HCT116 (cell line): ENCODE measurements around the gene CRY2. TPM values are rescaled to one million over a fixed set of nuclear protein-coding genes. Genes with fewer than 3 reads are reported as not detected.

Experiments
- ATAC-seq: fragments of 200-7000 bp; cut with Tn5 transposase; 2 replicates; pipeline ENCODE4 v1.9.1; 2020; ENCODE audit warnings: mild to moderate bottlenecking, moderate library complexity
- BruUV-seq: library from RNA; stranded (reverse); fragments of 400-500 nt; replicated peaks from 2 replicates; lab custom pipeline; 2021; lab: Mats Ljungman, UMichigan
- CTCF ChIA-PET: fragments of 300-600 bp; sonication (Branson Sonifier 250); formaldehyde crosslinking; loops from one replicate; lab custom pipeline; 2021; ENCODE audit warnings: antibody characterized with exemption; lab: Charles Lee
- POLR2A ChIA-PET: fragments of 300-600, 350-600 bp; sonication (Branson Sonifier 250); formaldehyde crosslinking; loops from one replicate; lab custom pipeline; 2021; ENCODE audit warnings: antibody characterized with exemption; lab: Charles Lee
- RAD21 ChIA-PET, 2 experiments: fragments of 300-600 bp; sonication (Branson Sonifier 250); formaldehyde crosslinking; loops; one replicate each; lab custom pipeline; 2023; ENCODE audit warnings: low total read pairs in 2 of 2; ENCODE audit not compliant: uncharacterized antibody in 2 of 2, unreplicated experiment in 2 of 2, low non-redundant PET in 1 of 2; lab: Charles Lee
- DNase-seq: peaks from one replicate; pipeline ENCODE4 v3.0.0-alpha.2; 2010; ENCODE audit warnings: low read depth, low spot score
- H2AFZ ChIP-seq: fragments of 200-600 bp; shearing (Covaris generic), sonication (generic); 2 replicates; pipeline ENCODE4 v1.6.1; 2017; ENCODE audit warnings: low read depth, mixed run types, mixed read lengths, antibody characterized with exemption, low read length; ENCODE audit not compliant: poor library complexity, severe bottlenecking
- H3K27ac ChIP-seq: 2 replicates; pipeline ENCODE4 v1.5.1; 2012; ENCODE audit warnings: low read depth, low read length
- H3K27me3 ChIP-seq: fragments of 200-600 bp; sonication (generic); 2 replicates; pipeline ENCODE4 v1.6.1; 2016; ENCODE audit warnings: mixed run types, low read length, mixed read lengths; ENCODE audit not compliant: insufficient read depth
- H3K36me3 ChIP-seq, 2 experiments: fragments of 200-500 bp in 1 of 2; fragments of 200-600 bp in 1 of 2; sonication (Bioruptor generic) in 1 of 2; sonication (generic) in 1 of 2; 2 replicates each; pipeline versions ENCODE4 v1.5.1 to v1.6.1; 2014 to 2016; ENCODE audit warnings: low read length in 2 of 2, inconsistent platforms in 1 of 2, mixed read lengths in 1 of 2, mixed run types in 1 of 2; ENCODE audit not compliant: insufficient read depth in 2 of 2, control insufficient read depth in 1 of 2
- H3K4me1 ChIP-seq, 2 experiments: fragments of 200-600 bp in 1 of 2; sonication (generic) in 1 of 2; 2 replicates each; pipeline versions ENCODE4 v1.5.1 to v1.6.1; 2012 to 2017; ENCODE audit warnings: low read length in 2 of 2, inconsistent platforms in 1 of 2, mild to moderate bottlenecking in 1 of 2, mixed read lengths in 1 of 2, mixed run types in 1 of 2, moderate library complexity in 1 of 2; ENCODE audit not compliant: insufficient read depth in 2 of 2, control insufficient read depth in 1 of 2
- H3K4me2 ChIP-seq: fragments of 200-600 bp; sonication (generic); 2 replicates; pipeline ENCODE4 v1.6.1; 2017; ENCODE audit warnings: mixed run types, low read length, mixed read lengths
- H3K4me3 ChIP-seq, 2 experiments: fragments of 200-600 bp in 1 of 2; sonication (generic) in 1 of 2; replicated peaks in 1 of 2; 2 replicates each; pipeline ENCODE4 v1.5.1; 2011 to 2016; ENCODE audit warnings: low read length in 2 of 2, control low read depth in 1 of 2, low read depth in 1 of 2, mild to moderate bottlenecking in 1 of 2, mixed read lengths in 1 of 2, mixed run types in 1 of 2
- H3K79me2 ChIP-seq: fragments of 200-600 bp; sonication (generic); 2 replicates; pipeline ENCODE4 v1.6.1; 2017; ENCODE audit warnings: mild to moderate bottlenecking, mixed run types, low read length, moderate library complexity, mixed read lengths; ENCODE audit not compliant: insufficient read depth
- H3K9ac ChIP-seq: fragments of 200-600 bp; sonication (generic); 2 replicates; pipeline ENCODE4 v1.6.1; 2016; ENCODE audit warnings: low read length, mixed read lengths
- H3K9me2 ChIP-seq: fragments of 200-600 bp; sonication (generic), shearing (Covaris generic); 2 replicates; pipeline ENCODE4 v1.6.1; 2017; ENCODE audit warnings: mixed run types, mild to moderate bottlenecking, moderate library complexity; ENCODE audit not compliant: insufficient read depth
- H3K9me3 ChIP-seq, 2 experiments: fragments of 200-500 bp in 1 of 2; fragments of 200-600 bp in 1 of 2; sonication (Bioruptor generic) in 1 of 2; sonication (generic) in 1 of 2; 2 replicates each; pipeline ENCODE4 v1.6.1; 2014 to 2017; ENCODE audit warnings: low read length in 2 of 2, mixed read lengths in 2 of 2, inconsistent platforms in 1 of 2, low read depth in 1 of 2, mild to moderate bottlenecking in 1 of 2, mixed run types in 1 of 2, moderate library complexity in 1 of 2; ENCODE audit not compliant: control insufficient read depth in 1 of 2, insufficient read depth in 1 of 2
- H4K20me1 ChIP-seq: fragments of 200-600 bp; sonication (generic), shearing (Covaris generic); 2 replicates; pipeline ENCODE4 v1.6.1; 2017; ENCODE audit warnings: mixed run types, mild to moderate bottlenecking, moderate library complexity; ENCODE audit not compliant: insufficient read depth
- CEBPB ChIP-seq: IDR thresholded peaks from 2 replicates; pipeline ENCODE4 v1.6.1; 2012; ENCODE audit warnings: low read depth
- EGR1 ChIP-seq: IDR thresholded peaks from 2 replicates; pipeline ENCODE4 v1.6.1; 2012; ENCODE audit warnings: low read depth
- ELF1 ChIP-seq: IDR thresholded peaks from 2 replicates; pipeline ENCODE4 v1.6.1; 2012; ENCODE audit warnings: low read depth, borderline replicate concordance
- FOSL1 ChIP-seq: IDR thresholded peaks from 2 replicates; pipeline ENCODE4 v1.6.1; 2012; ENCODE audit warnings: low read depth
- JUND ChIP-seq: IDR thresholded peaks from 2 replicates; pipeline ENCODE4 v1.6.1; 2012
- RAD21 ChIP-seq: IDR thresholded peaks from 2 replicates; pipeline ENCODE4 v1.6.1; 2012; ENCODE audit warnings: low read depth, mild to moderate bottlenecking
- TCF7L2 ChIP-seq: IDR thresholded peaks from 2 replicates; pipeline ENCODE4 v1.7.0; 2011; ENCODE audit warnings: borderline replicate concordance, inconsistent platforms; ENCODE audit not compliant: insufficient read depth, insufficient read length; ENCODE audit errors: extremely low read depth
- YY1 ChIP-seq: IDR thresholded peaks from 2 replicates; pipeline ENCODE4 v1.6.1; 2011; ENCODE audit warnings: low read length, low read depth, moderate library complexity, mild to moderate bottlenecking; ENCODE audit not compliant: insufficient replicate concordance; ENCODE audit errors: extremely low read depth
- intact Hi-C: fragments of 100-400 bp; cut with micrococcal nuclease; formaldehyde crosslinking; loops from 2 replicates; pipeline ENCODE4 v1.10.0; 2022
- total RNA-seq: library from RNA; stranded (reverse); gene quantifications from one replicate; pipeline ENCODE4 v1.2.1, GENCODE V29; 2021; ENCODE audit not compliant: unreplicated experiment
- TF ChIP-seq, protein P1 (sequence below): IDR thresholded peaks from 2 replicates; pipeline ENCODE4 v1.6.1; 2011; ENCODE audit warnings: mild to moderate bottlenecking, low read length, moderate library complexity; ENCODE audit not compliant: insufficient replicate concordance; ENCODE audit errors: extremely low read depth

Gene CRY2
- total RNA-seq, 1 experiment from 2014 or later: 18.0 TPM

DNA sequence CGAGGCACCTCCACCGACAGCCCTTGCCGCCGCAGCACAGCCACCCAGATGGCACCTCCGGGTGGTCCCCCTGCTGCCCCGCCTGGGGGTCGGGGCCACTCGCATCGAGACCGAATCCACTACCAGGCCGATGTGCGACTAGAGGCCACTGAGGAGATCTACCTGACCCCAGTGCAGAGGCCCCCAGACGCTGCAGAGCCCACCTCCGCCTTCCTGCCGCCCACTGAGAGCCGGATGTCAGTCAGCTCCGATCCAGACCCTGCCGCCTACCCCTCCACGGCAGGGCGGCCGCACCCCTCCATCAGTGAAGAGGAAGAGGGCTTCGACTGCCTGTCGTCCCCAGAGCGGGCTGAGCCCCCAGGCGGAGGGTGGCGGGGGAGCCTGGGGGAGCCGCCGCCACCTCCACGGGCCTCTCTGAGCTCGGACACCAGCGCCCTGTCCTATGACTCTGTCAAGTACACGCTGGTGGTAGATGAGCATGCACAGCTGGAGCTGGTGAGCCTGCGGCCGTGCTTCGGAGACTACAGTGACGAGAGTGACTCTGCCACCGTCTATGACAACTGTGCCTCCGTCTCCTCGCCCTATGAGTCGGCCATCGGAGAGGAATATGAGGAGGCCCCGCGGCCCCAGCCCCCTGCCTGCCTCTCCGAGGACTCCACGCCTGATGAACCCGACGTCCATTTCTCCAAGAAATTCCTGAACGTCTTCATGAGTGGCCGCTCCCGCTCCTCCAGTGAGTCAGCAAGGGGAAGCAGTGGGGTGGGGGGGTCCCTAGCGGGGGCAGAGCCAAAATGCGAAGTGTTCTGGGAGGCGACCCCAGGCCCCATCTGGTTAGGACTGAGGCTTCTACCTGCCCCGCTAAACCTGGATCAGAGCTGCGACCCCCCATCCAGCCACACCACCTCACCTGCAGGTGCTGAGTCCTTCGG, 55.4 kb downstream of the CRY2 start (continued):
- TF ChIP-seq, protein P1, sequence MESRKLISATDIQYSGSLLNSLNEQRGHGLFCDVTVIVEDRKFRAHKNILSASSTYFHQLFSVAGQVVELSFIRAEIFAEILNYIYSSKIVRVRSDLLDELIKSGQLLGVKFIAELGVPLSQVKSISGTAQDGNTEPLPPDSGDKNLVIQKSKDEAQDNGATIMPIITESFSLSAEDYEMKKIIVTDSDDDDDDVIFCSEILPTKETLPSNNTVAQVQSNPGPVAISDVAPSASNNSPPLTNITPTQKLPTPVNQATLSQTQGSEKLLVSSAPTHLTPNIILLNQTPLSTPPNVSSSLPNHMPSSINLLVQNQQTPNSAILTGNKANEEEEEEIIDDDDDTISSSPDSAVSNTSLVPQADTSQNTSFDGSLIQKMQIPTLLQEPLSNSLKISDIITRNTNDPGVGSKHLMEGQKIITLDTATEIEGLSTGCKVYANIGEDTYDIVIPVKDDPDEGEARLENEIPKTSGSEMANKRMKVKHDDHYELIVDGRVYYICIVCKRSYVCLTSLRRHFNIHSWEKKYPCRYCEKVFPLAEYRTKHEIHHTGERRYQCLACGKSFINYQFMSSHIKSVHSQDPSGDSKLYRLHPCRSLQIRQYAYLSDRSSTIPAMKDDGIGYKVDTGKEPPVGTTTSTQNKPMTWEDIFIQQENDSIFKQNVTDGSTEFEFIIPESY: no peak
- TF ChIP-seq JUND: no peak
- no peak for TF ChIP-seq FOSL1
- no peak for TF ChIP-seq YY1

DNA sequence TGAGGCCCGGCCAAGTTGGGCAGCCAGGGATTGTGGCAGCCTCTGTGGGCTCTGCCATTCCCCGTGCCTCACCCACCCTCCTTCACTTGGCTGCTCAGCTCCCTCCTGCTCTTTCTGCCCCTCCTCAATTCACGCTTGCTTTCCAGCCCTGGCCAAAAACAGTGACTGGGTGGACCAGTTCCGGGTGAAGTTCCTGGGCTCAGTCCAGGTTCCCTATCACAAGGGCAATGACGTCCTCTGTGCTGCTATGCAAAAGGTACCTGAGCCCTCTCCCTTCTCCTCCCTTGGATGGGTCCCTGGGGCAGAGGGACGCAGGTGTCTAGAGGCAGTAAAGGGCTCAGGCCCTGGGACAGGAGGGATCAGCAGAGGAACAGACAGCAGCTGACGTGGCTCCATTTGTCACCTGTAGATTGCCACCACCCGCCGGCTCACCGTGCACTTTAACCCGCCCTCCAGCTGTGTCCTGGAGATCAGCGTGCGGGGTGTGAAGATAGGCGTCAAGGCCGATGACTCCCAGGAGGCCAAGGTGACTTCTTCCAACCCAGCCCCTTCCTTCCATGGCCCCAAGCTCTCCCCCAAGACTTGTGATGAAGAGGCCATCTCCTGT, 57.1 kb downstream of the CRY2 start:
- intact Hi-C loops: no loop called here

More for the DNA sequence above, 57.1 kb downstream of the CRY2 start:
- Histone ChIP-seq H3K79me2 (no peaks in the 10 kb centered on the region), H3K27me3 (no peaks in the 10 kb centered on the region), H3K4me3 (no peak overlapping the region), H3K9me3 (no peaks in the 10 kb centered on the region), H3K4me2 (no peak overlapping the region), H3K27ac (no peak overlapping the region), H2AFZ (no peak overlapping the region), H3K4me1 (peaks cover under 1 to 10% of the 10 kb centered on the region in 2 experiments; a peak in 3 of 4 replicates), H3K9ac (no peak overlapping the region), H3K9me2 (no peaks in the 10 kb centered on the region), H3K36me3 (no peaks in the 10 kb centered on the region), H4K20me1 (no peaks in the 10 kb centered on the region)
- TF ChIP-seq TCF7L2 (no peak), EGR1 (no peak), ELF1 (no peak), JUND (no peak), FOSL1 (no peak), CEBPB (no peak), RAD21 (no peak)
- ChIA-PET POLR2A (no interaction called here), CTCF (no interaction called here), RAD21 (no interaction called here)
- no TSS peak for BruUV-seq
- DNase-seq (no peak), ATAC-seq (no peak)
